T-helper 22 cell (primary cell): Measurements from ENCODE around the gene EXOSC7.
"Not testable (repeated sequence)": the region's sequence is repeated elsewhere in the genome, so short reads cannot be mapped to it uniquely, and the experiment has no call there.

ENCODE experiments used
- DNase-seq: peaks from one replicate; pipeline ENCODE4 v3.0.0-alpha.2; 2020; ENCODE audit warnings: low read depth

EXOSC7 gene

DNA sequence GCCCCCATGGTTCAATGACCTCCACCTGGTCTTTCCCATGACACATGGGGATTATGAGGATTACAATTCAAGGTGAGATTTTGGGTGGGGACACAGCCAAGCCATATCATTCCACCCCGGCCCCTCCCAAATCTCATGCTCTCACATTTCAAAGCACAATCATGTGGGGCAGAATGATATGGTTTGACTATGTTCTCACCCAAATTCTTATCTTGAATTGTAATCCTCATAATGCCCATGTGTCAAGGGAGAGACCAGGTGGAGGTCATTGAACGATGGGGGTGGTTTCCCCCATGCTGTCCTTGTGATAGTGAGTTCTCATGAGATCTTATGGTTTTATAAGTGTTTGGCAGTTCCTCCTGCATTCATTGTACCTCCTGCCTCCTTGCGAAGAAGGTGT, 47.6 kb downstream of the EXOSC7 start:
- no peak for DNase-seq

DNA sequence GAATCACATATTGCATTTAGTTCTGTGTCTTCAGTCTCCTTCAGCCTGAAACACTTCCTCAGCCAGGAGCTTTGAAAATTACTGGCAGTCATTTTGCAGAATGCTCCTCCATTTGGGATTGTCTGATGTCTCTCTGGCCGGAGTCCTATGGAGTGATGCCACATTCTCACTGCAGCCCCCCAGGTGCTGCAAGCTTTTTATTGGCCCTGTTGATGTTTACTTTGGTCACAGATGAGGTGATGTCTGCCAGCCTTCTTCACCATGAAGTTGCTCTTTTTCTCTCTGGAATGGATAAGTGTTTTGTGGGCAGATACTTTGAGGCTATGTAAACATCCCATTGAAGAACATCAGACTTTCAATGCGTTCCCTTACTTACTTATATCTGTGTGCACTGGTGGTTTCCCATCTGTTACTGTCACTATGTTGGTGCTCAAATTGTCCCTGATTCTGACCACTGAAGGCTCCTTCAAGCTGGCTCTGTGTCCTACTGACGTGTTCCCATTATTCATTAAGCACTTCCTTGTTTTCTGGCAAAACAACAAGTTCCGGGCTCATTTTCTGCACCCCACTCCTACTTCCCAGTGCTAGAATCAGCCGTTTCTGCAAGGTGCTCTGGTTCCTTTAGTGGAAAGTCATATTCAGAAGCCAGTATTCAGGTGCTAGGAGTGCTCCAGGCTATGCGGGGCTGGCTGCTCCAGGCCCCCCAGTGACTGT, 48.7 kb downstream of the EXOSC7 start:
- DNase-seq = no peak

DNA sequence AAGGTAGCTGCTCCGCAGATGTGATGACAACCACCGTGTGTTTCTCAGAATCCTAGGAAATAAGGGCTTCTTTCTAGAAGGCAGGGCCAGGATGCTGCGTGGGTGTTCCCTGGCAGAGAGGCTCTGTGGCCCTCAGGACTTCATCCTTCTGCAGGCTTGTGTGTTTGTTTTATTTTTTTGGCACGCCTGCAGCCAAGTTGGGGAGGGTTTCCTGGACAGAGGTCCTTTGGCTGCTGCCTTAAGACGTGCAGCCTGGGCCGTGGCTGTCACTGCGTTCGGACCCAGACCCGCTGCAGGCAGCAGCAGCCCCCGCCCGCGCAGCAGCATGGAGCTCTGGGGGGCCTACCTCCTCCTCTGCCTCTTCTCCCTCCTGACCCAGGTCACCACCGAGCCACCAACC, 50.0 kb downstream of the EXOSC7 start, which contains the start of gene CLEC3B:
CLEC3B (plus strand) TSS at position 266 of the 400 bp plus-strand sequence; CDS start at position 326, 60 bp downstream.
- no peak for DNase-seq

DNA sequence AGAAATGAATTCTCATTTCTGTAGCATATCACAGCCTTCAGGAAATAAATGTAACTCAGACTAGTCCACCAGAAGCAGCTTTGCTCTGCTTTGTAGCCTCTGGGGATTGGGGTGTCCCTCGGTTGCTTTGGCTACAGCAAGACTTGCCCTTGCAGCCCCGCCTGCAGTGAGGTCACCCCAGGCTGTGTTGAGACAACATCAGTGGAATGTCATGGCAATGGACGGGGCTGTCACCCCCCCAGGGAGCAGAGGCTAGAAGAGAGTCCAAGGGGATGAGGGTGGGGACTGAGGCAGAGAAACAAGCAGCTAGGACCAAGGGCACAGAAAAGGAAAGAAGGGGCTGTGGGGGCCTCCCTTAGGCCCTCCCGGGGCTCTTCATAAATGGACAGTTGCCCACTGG, 50.9 kb downstream of the EXOSC7 start:
- DNase-seq = no peak

DNA sequence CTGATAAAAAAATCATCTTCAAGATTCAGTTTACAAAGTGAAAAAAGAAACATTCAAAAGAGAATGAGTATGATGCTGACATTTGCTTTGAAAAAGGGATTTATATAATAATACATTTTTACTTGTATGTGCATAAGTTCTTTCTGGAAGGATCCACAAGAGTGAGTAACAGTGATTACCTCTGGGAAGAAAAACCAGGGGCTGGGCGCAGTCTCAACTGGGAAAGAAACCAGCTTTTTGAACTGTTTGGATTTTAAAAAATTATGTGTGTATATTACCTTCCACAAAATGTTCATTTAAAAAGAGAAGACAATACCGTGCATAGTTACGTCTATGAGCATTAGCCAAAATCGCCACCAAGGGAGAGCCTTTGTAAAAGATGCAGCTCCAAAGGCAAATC, 51.4 kb downstream of the EXOSC7 start:
- DNase-seq = no peak

DNA sequence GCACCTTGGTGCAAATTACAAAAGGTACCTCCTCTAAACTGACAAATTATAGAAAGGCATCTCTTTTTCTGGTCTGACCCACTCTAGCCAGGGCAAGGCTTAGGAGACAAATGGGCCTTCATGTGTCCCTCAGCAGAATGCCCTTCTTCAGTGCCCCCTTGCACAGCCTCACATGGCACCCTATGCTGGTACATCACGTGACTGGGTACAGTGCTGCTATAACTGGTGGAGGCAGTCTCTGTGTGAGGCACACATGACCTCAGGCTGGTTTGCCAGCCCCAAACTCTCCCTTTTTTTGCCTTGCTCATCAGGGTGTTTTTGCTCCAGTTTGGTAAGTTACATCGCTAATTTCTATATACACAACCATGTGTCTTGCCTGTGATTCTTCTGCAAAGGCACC, 53.2 kb downstream of the EXOSC7 start:
- DNase-seq = no peak

DNA sequence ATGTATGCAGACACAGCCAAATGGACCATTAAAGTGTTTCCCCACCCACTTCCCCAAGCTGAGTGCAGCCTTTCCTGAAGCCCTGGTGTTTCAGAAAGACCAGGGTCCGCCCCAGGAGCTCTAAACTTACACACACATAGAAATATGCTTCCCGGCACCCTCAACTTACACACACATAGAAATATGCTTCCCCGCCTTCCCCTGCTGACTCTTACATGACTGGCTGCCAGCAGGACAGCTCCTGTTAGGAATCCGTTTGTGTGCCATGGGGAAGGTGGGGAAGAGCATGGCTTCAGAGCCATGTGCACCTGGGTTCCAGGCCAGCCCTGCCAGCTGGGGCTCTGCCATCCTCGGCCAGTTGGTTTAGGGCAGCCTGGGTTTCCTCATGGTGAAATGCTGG, 53.6 kb downstream of the EXOSC7 start:
- DNase-seq = no peak

DNA sequence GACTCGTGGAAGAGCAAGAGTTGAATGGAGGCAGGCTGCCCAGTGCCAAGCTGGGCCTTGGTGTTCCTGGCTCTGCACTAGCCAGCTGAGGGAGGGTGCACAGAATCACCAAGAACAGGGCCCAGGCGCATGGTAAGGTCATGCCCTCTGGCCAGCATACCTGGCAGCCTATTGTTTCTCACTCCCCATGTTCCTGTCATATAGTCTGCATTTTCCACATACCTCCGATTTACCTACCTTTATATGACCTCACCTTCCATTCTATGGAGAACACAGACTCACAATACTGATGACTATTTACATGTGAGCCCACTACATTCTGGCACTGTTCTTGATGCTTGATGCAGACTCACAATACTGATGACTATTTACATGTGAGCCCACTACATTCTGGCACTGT, 55.5 kb downstream of the EXOSC7 start:
- DNase-seq = no peak

DNA sequence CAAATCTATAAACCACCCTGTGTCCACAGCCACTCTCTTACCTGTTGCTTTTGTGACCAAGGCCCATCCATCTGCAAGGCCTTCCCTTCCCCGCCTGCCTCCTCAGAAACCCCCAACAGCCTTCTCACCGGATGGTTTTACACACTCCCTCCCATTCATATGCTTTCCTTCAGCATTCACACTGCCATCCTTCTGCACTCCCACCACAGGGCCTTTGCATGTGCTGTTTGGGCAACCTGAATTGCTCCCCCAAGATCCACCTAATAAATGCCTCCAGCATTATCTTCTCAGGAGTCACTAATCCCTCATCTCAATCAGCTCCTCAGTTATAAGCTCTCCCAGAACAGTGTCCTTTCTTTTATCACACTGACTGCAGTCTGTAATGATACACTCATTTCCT, 56.1 kb downstream of the EXOSC7 start:
- DNase-seq = no peak

DNA sequence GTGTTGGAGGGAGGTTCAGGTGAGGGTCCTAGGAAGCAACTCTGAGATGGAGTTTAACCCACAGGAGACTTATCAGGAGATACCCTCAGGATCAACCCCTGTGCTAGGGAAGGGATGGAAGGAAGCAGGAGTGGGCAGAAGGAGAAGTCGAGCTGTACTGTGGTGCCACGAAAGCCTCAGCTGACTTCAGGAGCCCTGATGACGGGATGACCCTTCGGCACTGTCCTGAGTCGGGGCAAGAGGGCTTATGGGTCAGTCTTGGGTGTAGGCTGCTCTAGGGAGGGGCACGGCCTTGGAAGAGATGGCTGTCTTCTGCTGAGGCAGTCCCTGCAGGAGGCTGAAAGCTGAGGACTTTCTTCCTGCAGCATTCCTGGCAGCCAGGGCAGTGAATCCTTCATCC, 57.7 kb downstream of the EXOSC7 start:
- no peak for DNase-seq

DNA sequence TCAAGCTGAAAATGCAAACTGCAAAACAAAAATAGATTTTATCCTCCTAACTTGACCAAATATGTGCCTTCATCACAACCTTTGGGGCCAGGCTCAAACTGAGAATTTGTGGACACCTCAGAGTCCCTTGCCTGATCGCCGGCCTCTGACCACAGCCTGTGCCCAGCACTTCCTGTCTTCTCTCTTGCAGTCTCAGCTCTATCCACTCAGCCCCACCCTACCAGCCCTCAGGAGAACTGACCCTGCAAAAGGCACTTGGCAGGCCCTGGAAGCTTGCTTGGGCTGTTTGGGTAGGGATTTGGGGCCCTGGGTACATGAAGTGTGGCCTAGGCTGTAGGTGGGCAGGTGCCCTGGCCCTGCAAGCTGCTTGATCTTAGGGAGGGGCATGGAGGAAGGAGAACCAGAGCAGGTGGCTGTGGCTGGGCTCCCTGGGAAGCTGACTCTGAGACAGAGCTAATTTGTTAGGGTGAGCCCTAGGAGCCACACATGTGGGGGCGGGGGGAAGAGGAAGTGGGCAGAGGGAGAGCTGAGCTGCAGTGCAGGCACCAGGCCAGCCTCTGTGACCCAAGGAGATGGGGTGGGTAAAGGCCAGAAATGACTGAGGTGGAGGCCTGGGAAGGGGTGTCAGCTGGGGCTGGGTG, 58.7 kb downstream of the EXOSC7 start:
- no peak for DNase-seq

DNA sequence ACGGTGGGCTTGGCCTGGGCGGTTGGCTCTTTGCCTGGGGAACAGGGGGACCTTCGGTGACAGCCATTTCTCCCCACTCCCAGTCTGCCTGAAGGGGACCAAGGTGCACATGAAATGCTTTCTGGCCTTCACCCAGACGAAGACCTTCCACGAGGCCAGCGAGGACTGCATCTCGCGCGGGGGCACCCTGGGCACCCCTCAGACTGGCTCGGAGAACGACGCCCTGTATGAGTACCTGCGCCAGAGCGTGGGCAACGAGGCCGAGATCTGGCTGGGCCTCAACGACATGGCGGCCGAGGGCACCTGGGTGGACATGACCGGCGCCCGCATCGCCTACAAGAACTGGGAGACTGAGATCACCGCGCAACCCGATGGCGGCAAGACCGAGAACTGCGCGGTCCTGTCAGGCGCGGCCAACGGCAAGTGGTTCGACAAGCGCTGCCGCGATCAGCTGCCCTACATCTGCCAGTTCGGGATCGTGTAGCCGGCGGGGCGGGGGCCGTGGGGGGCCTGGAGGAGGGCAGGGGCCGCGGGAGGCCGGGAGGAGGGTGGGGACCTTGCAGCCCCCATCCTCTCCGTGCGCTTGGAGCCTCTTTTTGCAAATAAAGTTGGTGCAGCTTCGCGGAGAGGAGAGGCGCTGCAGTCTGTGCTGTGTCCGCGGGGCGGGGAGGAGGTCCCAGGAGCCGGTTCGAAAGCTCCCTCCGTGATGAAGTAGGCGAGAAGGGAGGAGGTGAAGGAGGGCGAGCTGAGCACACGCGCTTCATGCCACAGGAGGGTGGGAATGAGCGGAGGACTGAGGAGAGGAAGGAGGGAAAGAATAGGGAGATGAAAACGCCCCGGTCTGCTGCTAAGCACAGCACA, 59.6 kb downstream of the EXOSC7 start:
- no peak for DNase-seq

DNA sequence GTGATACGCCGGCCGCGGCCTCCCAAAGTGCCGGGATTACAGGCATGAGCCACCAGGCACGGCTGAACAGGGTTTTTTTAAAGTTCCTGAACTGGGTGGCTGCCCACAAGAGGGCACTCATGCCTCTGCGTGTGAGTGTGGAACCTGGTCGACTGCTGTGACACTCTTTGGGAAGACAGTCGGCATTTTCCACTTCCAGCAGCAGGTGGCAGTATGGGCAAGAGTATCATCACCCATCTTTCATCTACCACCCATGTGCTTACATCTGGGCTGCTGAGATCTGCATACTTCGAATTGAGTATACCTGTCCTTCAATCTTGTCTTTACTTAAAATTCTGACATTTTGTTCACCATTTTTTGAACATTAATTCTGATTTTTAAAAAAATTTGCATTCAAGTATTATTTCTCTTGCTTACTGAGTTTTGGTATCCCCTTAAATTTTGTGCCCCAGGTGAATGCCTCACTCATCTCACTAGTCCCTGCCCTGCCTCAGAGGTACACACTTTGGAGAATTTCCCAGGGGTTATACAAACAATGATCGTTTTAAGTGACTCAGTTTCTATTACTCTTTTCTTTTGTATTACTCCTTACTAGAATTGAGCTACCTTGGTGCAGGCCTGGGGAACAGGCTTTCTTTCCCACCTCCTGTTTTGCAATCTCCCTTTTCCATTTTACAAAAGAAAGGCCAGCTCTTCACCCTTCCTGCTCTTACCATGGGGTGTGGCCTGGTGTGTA, 61.8 kb downstream of the EXOSC7 start:
- DNase-seq = peak; percentile 70

DNA sequence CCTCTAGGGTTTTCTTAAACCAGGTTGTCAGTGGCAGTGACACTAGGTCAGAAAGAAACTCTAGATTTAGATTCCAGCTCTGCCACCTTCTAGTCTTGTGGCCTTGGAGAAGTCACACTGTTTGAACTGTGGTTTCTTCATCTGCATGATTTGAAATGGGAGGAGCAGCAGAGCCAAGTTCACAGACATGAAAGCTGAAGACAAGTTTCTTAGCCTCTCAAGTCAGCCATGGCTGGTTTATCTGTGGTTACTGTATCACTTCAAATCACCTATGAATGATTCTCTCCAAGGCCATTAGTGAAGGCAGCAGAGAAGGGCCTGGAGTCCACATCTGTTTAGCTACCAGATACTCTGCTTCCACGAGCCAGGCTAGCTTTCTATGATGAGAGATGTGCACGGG, 65.6 kb downstream of the EXOSC7 start:
- no peak for DNase-seq

DNA sequence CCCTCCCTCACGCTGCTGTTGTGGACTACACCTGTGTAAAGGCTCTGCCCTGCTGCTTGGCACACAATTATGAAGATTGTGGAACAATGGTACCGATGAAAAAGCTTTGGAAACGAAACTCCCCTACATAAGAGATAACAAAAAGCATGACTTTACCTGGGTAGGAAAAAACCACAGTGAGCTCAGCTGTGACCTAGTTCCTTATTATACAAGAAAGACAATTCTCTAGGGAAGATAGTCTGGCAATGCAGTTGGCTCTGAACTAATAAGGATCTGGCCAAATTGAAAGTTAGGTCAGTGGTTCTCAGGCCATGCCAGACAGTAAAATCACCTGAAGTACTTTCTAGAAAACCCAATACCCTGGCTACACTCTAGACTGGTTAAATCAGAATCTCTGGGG, 66.1 kb downstream of the EXOSC7 start:
- no peak for DNase-seq

DNA sequence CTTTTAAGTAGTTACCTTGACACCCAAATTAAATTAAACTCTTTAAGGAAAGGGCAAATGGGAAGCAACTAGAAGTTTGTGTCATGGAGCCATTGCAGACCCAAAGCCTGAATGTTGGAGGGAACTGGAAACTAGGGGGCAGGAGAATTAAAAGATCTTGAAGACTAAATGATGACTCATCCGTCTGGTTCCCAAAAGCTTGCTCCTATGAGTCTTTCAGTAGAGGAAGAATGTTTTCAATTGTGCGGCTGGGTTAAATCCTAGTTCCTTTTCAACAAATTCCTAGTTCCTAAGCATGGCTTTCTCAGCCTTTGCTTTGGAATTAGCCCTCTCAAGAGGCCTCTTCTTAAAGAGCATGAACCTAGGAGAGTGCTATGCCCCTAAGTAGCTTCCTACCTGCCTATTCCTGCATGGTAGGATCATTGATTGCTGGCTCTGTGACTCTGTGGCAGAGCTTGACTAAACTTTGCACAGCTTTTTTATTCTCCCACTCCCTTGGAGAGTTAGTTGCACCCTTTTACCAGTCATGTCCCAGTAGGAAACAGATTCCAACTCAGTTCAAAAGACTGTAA, 67.8 kb downstream of the EXOSC7 start:
- no peak for DNase-seq

DNA sequence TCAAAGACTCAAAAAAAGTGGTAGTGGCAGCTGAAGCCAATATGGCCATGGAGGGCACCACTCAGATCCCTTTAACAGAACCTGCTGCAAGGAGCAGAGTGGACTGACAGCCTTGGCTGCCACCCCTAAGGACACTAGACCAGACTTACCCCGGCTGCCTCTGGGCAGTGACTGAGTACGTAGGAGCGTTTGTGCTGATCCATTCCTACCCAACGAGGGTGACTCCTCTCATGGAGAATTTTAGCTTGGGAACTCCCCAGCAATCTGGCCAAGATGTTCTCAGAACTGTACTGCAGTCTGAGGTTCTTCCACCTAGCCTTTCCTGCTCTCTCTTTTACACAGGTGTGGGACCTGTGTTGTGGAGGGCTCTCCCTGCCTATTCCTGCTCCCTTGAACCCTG, 72.2 kb downstream of the EXOSC7 start:
- no peak for DNase-seq

DNA sequence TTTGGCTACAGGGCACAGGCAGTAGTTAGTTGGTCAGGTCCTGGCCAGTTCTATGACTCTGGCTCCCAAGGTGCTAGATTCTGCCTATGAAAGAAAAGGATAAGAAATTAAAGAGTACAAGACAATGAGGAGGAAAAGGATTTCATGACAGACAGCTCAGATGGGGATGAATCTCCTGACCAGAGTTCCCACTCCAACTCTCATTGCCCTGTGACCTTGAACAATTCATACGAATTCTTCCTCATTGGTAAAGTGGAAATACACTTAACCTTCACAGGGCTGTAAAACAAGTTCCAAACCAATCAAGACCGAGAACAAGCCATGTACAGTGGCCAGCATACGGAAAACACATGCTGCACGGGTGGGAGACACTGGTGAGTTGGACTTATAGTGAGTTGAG, 73.8 kb downstream of the EXOSC7 start:
- no peak for DNase-seq

DNA sequence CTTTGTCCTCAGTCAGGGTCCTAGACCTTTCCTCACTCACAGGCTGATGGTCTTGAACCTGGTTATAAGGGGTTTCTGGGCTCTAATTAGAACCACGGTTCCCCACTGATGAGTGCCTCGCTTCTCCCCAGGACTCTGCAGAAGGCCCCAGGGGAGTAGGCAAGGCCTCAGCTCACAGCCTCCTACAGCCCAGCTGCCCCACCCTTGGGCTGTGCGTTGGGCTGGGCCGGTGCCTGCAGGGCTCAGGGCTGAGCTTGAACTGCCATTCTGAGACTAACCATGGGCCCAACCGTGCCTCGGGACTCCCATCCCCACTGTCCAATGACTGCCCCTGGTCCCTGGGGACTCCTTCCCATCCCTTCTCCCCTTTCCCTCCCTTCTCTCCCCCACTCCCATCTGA, 75.6 kb downstream of the EXOSC7 start:
- no peak for DNase-seq

DNA sequence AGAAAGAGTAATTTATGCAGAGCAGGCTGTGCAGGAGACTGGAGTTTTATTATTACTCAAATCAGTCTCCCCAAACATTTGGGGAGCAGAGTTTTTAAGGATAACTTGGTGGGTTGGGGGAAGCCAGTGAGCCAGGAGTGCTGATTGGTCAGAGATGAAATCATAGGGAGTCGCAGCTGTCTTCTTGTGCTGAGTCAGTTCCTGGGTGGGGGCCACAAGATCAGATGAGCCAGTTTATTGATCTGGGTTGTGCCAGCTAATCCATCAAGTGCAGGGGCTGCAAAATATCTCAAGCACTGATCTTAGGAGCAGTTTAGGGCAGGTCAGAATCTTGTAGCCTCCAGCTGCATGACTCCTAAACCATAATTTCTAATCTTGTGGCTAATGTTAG, 77.8 kb downstream of the EXOSC7 start:
- not testable (repeated sequence) for DNase-seq

DNA sequence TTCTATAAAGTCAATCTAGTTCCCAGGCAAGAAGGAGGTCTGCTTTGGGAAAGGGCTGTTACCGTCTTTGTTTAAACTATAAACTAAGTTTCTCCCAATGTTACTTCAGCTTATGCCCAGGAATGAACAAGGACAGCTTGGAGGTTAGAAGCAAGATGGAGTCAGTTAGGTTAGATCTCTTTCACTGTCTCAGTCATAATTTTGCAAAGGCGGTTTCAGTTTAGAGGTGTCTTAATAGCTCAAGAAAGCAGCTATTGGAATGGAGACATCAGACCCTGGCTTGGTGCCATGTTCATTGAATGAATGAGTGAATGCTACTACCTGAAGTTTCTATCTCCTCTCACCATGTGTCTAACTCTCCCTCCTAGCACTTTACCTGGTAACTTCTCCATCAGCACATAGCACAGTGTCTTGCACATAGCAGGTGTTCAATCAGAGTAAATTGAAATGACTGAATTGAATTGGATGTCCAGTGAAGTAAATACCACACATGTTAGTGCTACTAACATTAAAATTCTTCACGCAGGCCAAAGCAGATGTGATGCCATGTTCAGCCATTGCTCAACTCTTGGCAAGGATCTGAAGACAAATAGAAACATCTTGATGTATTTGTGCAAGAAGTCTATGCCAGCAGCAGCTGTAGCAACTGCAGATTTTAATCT, 78.3 kb downstream of the EXOSC7 start:
- DNase-seq = no peak

DNA sequence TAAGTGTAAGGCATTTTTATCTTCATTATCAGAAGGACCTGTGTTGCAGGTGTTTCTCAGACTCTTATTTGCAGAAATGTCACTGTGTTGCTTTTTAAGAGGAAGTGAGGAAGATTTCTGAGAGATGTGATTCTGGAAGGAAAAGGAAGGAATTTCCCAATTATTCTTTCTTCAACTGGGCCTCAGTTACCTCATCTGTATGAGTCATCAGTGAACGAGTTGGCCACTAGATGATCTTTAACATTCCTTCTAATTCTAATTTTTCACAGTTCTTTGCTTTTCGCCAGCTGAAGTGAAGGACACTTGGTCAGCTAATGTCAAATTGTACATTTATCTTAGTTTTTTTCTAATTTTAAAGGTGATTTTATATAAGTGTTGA, 79.0 kb downstream of the EXOSC7 start:
- no peak for DNase-seq
